Femur (tissue), 1 donor: ENCODE measurements around the gene LIMS1.
A peak's percentile ranks its signal among the peaks of the same experiment; 100 is the strongest.
"Not testable (repeated sequence)": the region's sequence is repeated elsewhere in the genome, so short reads cannot be mapped to it uniquely, and the experiment has no call there.

ENCODE experiments used
- DNase-seq: peaks from one replicate; pipeline ENCODE4 v3.0.0-alpha.2; 2017

LIMS1 gene

DNA sequence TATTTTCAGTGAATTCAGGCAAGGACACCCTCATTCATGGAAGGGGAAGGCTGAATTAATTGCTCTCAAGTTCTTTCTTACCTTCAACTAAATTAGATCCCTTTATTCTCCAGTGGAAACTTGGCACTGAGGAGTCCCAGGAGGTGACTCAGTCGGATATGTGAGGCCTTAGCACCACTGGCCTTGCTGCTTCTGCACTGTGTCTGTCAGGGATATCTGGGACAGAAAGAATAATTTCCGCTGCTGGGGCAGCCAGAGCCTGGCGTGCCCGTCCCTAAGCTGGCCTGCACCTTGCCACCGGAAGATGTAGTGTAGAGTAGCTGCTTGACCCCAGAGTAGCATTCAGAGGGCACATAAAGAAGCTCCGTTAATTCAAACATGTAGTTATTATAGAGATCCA is 53.4 kb downstream of the LIMS1 start:
- DNase-seq = no peak

GRCh38 chr2:108588070-108588668 is 53.9 kb downstream of the LIMS1 start:
- no peak for DNase-seq

DNA sequence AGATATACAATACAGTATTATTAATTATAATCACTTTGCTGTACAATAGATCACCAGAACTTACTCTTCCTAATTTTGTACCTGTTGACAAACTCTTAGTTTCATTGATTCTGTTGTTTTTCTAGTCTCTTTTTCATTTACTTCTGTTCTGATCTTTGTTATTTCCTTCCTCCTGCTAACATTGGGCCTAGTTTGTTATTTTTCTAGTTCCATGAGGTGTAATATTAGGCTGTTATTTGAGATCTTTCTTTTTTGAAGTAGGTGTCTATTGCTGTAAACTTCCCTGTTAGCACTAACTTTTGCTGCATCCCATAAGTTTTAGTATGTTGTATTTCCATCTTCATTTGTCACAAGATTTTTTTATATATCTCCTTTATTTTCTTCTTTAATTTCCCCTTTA is 55.1 kb downstream of the LIMS1 start:
- no peak for DNase-seq

DNA sequence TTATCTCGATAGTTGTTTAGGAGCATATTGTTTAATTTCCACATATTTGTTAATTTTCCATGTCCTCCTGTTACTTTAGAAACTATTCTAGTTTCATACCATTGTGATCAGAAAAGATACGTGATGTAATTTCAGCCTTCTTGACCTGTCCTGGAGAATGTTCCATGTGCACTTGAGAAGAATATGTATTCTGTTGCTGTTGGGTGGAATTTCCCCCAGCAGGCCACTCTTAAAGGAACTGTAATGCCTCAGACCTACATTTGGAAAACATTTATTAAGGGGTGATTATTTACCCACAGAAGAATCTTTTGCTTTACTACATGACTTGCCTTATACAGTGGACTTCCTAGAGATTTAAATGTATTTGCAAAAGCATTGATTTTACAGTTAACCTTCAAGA is 55.5 kb downstream of the LIMS1 start:
- no peak for DNase-seq

GRCh38 chr2:108591163-108591562 is 56.9 kb downstream of the LIMS1 start:
- no peak for DNase-seq

DNA sequence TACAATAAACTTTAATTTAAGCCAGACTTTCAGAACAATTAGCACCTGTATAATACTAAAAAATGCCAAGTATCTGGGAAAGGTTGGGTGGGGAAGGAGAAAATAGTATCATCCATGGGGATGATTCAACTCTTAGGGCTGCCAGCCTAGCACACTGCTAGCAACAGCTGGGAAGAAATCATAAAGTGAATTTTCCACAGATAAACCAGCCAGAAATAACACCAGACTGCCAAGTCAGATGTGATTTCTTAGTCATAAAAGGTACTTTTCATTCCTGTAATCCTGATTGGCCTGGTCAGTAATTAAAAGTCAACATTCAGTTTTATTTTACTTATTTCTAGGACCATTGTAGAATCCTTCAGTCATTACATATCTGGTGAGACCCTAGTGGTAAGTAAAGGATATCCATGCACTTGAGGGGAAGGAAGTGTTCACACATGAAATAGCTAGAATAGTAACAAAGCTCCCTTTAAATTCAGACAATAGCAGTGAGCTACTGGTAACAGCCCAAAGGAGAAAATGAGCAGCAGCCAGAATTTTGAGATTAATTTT is 59.4 kb downstream of the LIMS1 start:
- no peak for DNase-seq

GRCh38 chr2:108594132-108594981 is 60.1 kb downstream of the LIMS1 start:
- no peak for DNase-seq

- DNase-seq = peak; percentile 49
Measured at GRCh38 chr2:108594982-108595464, 60.8 kb downstream of the LIMS1 start.

- not testable (repeated sequence) for DNase-seq
Measured at GRCh38 chr2:108595771-108596170, 61.5 kb downstream of the LIMS1 start.

- DNase-seq = not testable (repeated sequence)
Measured at GRCh38 chr2:108597105-108597744, 63.0 kb downstream of the LIMS1 start.

DNA sequence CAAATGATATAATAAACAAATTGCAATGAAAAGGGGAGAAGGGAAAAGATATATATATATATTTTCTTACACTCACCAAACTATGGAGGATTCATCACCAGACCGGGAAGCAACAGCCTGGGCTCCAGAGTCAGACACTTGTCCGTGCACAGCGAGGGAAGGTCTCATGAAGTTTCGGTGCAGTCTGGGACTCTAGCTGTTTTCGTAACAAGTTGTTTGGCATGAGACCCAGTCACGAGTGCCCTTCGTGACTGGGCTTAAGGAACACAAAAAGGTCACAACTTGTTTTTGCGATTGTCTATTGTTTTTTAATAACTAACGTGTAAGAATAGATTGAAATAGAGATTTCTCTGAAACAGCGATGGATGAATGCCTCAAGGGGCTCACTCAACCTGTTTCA is 66.9 kb downstream of the LIMS1 start:
- not testable (repeated sequence) for DNase-seq

DNA sequence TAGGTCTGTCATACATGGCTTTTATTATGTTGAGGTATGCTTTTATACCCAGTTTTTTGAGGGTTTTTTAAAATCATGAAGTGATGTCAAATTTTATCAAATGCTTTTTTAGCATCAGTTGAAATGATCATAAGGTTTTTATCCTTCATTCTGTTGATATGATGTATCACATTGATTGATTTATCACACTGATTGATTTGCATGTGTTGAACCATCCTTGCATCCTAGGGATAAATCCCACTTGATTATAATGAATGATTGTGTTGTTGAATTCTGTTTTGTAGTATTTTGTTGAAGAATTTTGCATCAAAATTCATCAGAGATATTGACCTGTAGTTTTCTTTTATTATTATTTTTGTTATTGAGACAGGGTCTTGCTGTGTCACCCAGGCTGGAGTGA is 68.2 kb downstream of the LIMS1 start:
- DNase-seq = no peak

DNA sequence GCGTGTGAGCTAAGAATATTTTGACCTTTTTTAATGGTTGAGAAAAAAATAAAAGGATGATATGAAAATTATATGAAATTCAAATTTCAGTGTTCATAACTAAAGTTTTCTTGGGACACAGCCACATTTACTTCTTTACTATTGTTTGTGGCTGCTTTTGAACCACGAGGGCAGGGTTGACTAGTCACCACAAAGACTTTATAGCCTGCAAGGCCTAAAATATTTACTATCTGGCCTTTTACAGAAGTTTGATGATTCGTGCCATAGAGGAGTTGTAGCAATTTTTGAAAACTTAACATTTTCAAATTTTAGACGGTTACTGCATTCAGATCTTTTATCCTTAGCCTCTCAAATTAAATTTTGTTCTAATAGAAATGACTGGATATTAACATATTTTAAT is 69.9 kb downstream of the LIMS1 start:
- DNase-seq = no peak

DNA sequence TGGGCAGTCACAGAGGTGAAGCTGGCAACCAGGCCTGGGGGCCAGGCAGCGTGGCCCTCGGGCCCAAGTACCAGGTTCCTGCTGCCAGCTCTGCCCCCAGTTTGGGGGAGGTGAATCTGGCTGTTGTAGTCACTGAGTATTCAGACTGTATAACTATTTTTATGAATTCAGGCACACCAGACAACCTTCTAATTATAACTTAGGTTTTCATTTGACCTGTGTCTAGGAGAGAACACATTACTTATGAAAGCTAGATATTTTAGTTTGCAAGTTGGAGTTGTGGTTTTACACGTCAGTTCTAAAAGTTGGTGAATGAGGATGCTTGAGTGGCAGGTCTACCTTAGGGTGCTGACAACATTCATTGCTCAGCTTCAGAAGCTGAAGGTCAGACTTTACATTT is 71.7 kb downstream of the LIMS1 start:
- DNase-seq = no peak

DNA sequence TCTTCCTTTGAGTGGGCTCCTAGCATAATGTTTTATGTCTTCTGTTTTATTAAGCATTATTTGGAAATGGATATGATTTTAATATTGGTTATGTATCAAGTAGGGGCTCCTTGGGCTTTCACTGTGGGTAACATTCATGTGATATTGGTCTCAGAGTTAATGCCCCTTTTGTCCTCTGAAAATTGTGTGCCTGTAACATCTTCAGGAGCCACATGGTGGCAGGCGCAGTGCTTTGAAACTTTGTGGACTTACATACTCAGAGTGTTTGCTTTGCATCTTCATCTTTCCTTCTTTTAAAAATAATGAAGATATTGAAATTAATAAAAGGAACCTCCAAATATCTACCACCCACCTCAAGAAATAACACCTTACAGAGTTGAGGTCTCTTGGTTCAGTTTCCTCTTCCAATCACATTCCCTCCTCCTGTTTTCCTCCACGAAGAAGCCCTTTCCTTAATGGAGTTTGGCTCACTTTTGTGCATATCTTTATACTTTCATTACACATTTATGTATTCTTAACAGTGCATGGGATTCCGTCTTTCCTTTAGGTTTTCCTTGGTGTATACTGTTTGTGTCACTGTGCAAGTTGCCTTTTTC is 73.5 kb downstream of the LIMS1 start:
- DNase-seq = no peak

DNA sequence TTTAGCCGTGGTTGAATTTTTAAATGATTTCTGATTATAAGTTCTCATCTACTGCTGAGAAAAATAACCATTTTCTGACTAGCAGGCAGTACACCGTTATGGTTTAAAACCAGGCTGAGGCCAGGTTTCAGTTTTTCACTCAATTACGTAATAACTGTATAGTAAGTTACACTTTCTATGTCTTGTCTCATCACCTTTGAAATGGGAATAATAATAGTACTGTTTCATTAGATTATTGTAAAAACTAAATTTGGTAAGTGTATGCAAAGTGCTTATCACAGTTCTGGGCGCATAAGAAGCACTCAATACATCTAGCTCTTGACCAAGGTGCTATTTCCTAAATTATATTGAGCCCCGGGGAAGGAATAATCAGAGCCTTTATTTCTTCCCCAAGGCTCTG is 76.8 kb downstream of the LIMS1 start:
- DNase-seq = no peak

DNA sequence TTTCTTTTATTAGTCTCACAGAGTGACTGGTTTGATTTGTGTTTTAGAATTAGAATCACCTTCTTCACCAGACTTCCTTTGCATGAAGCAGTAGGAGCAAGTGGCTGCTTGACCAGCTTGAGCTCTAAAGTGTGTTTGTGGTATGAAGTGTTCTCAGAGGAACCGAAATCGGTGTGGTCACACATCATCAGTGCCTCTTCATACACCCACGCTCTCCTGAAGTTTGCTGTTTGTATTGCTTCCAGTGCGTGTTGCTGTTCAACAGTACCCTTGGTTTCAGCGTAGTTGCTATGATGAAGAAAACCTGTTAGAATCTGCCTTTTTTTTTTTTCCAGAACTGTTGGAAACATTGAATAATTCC is 77.9 kb downstream of the LIMS1 start:
- no peak for DNase-seq

GRCh38 chr2:108612514-108613183 is 78.4 kb downstream of the LIMS1 start:
- DNase-seq = no peak

DNA sequence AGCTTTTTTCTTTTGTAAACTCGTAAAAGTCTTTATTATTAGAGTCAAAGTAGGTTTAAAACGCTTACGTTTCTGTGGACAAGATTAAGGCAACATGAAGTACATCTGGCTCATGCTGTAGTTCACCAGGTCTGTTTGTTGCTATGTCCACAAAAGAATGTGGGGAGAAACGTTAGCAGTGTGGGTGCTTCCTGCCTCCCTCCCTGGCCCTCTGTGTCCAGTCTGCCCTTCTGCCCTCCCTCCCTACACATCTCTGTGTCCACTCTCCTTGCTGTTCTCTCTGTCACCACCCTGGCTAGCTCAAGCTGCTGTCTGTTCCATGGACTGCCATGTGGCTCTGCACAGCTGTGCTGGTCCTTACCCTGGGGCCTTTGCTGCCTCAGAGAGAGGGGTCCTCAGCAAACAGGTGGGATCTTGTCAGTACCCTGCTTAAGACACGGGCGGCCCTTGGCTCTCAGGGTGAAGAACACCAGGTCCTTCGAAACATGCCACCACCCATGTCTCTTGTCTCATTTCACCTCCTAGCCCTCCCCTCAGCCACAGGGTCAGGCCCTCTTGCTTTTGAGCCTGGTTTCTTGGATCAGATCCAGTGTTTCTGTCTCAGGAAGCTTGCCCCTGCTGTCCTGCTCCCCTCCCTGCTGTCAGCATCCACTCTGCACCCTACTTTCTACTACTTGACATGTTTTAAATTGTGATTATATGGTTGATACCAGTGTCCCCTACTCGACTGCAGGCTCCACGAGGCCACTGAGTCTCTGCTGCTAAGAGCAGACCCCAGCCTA is 79.2 kb downstream of the LIMS1 start:
- DNase-seq = no peak

DNA sequence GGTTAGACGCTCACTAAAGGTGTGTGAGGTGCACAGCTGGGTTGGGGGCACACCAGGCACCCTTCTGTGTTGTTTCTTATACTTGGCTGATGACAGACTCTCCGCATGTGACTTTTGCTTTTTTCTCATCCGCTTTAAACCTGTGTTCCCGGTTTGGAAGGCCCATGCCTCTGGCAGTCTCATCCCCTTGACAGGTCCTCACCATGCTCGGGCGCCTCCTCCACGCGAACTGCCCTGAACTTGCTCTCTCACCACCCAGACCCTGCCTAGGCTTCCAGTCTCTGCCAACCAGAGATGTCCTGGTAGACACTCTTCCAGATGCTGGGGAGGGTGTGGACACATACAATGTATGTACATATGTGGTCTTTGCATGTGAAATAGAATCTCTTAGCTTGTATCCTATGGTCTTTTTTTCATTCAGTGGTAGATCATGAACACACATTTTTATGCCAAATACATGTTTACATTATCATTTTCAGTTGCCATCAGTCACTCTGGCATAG is 79.8 kb downstream of the LIMS1 start:
- DNase-seq = no peak

GRCh38 chr2:108614659-108615058 is 80.4 kb downstream of the LIMS1 start:
- no peak for DNase-seq
